Trophoblast cell (in vitro differentiated cells and primary cell): ENCODE results near the gene EXO1.

Experiments used
- DNase-seq, 2 donors: peaks; one replicate each; pipeline ENCODE4 v3.0.0-alpha.2; 2016
- H2AFZ ChIP-seq: 2 replicates; pipeline ENCODE4 v1.6.1; 2013; ENCODE audit warnings: low read length, moderate library complexity, mild to moderate bottlenecking; ENCODE audit not compliant: insufficient read depth, poor library complexity
- H2AK5ac ChIP-seq: 2 replicates; pipeline ENCODE4 v1.6.1; 2013; ENCODE audit warnings: mild to moderate bottlenecking, low read length
- H2BK120ac ChIP-seq: 2 replicates; pipeline ENCODE4 v1.6.1; 2013; ENCODE audit warnings: low read length, mild to moderate bottlenecking, moderate library complexity; ENCODE audit not compliant: insufficient read depth, poor library complexity
- H2BK12ac ChIP-seq: 2 replicates; pipeline ENCODE4 v1.6.1; 2013; ENCODE audit warnings: mild to moderate bottlenecking, low read length, moderate library complexity
- H2BK5ac ChIP-seq: 2 replicates; pipeline ENCODE4 v1.6.1; 2013; ENCODE audit warnings: low read length, low read depth, moderate library complexity, mild to moderate bottlenecking; ENCODE audit not compliant: poor library complexity
- H3K14ac ChIP-seq: 2 replicates; pipeline ENCODE4 v1.6.1; 2013; ENCODE audit warnings: mild to moderate bottlenecking, low read length
- H3K18ac ChIP-seq: 2 replicates; pipeline ENCODE4 v1.6.1; 2013; ENCODE audit warnings: mild to moderate bottlenecking, low read length
- H3K23ac ChIP-seq: 2 replicates; pipeline ENCODE4 v1.6.1; 2013; ENCODE audit warnings: low read length
- H3K27ac ChIP-seq: 2 replicates; pipeline ENCODE4 v1.5.1; 2013; ENCODE audit warnings: low read depth, mild to moderate bottlenecking, inconsistent platforms, low read length, moderate library complexity
- H3K27me3 ChIP-seq: 2 replicates; pipeline ENCODE4 v1.6.1; 2013; ENCODE audit warnings: inconsistent platforms, mild to moderate bottlenecking, low read length, moderate library complexity; ENCODE audit not compliant: insufficient read depth
- H3K36me3 ChIP-seq, 2 experiments: 1 replicate in 1 of 2; 2 replicates in 1 of 2; pipeline ENCODE4 v1.6.1; 2013; ENCODE audit warnings: low read length in 2 of 2, mild to moderate bottlenecking in 2 of 2, moderate library complexity in 1 of 2; ENCODE audit not compliant: insufficient read depth in 2 of 2, control insufficient read depth in 1 of 2
- H3K4ac ChIP-seq: 2 replicates; pipeline ENCODE4 v1.6.1; 2013; ENCODE audit warnings: low read depth, mild to moderate bottlenecking, low read length, moderate library complexity
- H3K4me1 ChIP-seq, 2 experiments: 1 replicate in 1 of 2; 2 replicates in 1 of 2; pipeline ENCODE4 v1.6.1; 2013; ENCODE audit warnings: low read length in 2 of 2, mild to moderate bottlenecking in 2 of 2, moderate library complexity in 1 of 2; ENCODE audit not compliant: insufficient read depth in 2 of 2, control insufficient read depth in 1 of 2
- H3K4me2 ChIP-seq: 2 replicates; pipeline ENCODE4 v1.6.1; 2013; ENCODE audit warnings: inconsistent platforms, mild to moderate bottlenecking, low read length, moderate library complexity
- H3K4me3 ChIP-seq: 2 replicates; pipeline ENCODE4 v1.5.1; 2013; ENCODE audit warnings: mild to moderate bottlenecking, low read depth, low read length, inconsistent platforms
- H3K79me1 ChIP-seq: one replicate; pipeline ENCODE4 v1.6.1; 2013; ENCODE audit warnings: low read length
- H3K79me2 ChIP-seq: 2 replicates; pipeline ENCODE4 v1.6.1; 2013; ENCODE audit warnings: low read length, mild to moderate bottlenecking; ENCODE audit not compliant: control insufficient read depth, insufficient read depth, poor library complexity
- H3K9ac ChIP-seq: 2 replicates; pipeline ENCODE4 v1.6.1; 2013; ENCODE audit warnings: mild to moderate bottlenecking, low read length
- H3K9me3 ChIP-seq: 2 replicates; pipeline ENCODE4 v1.6.1; 2013; ENCODE audit warnings: low read depth, mild to moderate bottlenecking, control low read depth, inconsistent platforms, low read length; ENCODE audit not compliant: insufficient read depth
- H4K12ac ChIP-seq: 2 replicates; pipeline ENCODE4 v1.6.1; 2013; ENCODE audit warnings: low read depth, mild to moderate bottlenecking, low read length, moderate library complexity
- H4K8ac ChIP-seq: 2 replicates; pipeline ENCODE4 v1.6.1; 2013; ENCODE audit warnings: low read depth, mild to moderate bottlenecking, low read length, moderate library complexity
- H4K91ac ChIP-seq: one replicate; pipeline ENCODE4 v1.6.1; 2013; ENCODE audit warnings: low read depth, mild to moderate bottlenecking, low read length, moderate library complexity
- WGBS: extraction: QIAGEN DNeasy Blood & Tissue Kit; methylation state at CpG from one replicate; pipeline ENCODE4 v1.1.7; 2013; ENCODE audit warnings: missing lambda C conversion rate; ENCODE audit not compliant: insufficient read length, insufficient coverage; ENCODE audit errors: extremely low coverage; 5-methylcytosine and 5-hydroxymethylcytosine counted together

Gene EXO1

DNA sequence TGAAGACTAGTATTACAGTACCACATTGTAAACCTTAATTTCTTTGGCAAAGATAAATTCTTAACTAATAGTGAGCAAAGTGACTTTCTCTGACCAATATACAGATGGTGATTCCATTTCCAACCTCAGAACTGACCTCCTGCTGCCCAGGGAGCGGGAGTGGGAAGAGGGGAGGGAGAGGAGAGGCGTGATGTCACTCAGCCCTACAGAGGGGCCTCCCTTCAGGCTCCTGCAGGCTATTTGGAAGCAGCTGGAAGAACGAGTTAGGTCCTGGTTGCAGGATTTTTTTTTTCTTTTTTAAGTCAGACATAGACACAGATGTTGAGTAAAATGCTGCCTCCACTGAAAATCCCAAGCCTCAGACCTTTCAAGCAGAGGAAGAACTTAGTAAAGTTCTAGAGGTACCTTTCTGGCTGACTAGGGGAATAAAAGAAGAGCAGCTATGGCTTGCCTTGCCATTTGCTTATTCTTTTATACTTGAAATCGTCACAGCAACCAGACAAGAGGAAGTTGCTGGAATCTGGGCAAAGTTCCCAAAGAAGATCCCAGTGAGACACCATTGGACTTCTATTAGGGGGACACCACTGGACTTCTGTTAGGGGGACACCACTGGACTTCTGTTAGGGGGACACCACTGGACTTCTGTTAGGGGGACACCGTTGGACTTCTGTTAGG, 54.5 kb downstream of the EXO1 start:
- no peaks in the 10 kb centered on the region for H3K79me1 ChIP-seq
- no peak overlapping the region for H2AFZ ChIP-seq
- H3K4me3 ChIP-seq: no peak overlapping the region
- no peak overlapping the region for H2BK5ac ChIP-seq
- H3K4ac ChIP-seq: no peak overlapping the region
- no peak overlapping the region for H3K14ac ChIP-seq
- H3K9me3 ChIP-seq: no peaks in the 10 kb centered on the region
- no peak overlapping the region for H3K27ac ChIP-seq
- no peak overlapping the region for H2BK120ac ChIP-seq
- no peak overlapping the region for H3K4me2 ChIP-seq
- no peak overlapping the region for H4K8ac ChIP-seq
- H3K36me3 ChIP-seq: no peaks in the 10 kb centered on the region
- H4K91ac ChIP-seq: no peak overlapping the region
- H3K9ac ChIP-seq: no peak overlapping the region
- H3K18ac ChIP-seq: no peak overlapping the region
- peak; percentile 41 to 58 for DNase-seq
- no peak overlapping the region for H2BK12ac ChIP-seq
- no peak overlapping the region for H4K12ac ChIP-seq
- H3K4me1 ChIP-seq: peaks cover 0 to 4% of the 10 kb centered on the region in 2 experiments
- no peaks in the 10 kb centered on the region for H3K27me3 ChIP-seq
- H3K23ac ChIP-seq: no peak overlapping the region
- H3K79me2 ChIP-seq: no peaks in the 10 kb centered on the region
- no CpG with 5 or more reads among the region's 5 CpGs for WGBS
- no peak overlapping the region for H2AK5ac ChIP-seq

DNA sequence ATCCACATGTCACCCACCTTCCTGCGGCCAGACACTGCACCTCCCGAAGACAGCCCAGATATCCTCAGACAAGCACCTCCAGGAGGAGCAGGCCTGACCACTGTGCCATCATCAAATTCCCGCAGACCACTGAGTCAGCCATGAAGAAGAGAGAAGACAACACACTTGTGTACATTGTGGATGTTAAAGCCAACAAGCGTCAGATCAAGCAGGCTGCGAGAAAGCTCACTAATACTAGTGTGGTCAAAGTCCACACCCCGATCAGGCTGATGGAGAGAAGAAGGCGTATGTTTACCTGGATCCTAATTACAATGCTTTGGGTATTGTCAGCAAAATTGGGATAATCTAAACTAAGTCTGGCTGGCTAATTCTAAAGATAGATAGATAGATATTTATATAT, 68.2 kb downstream of the EXO1 start:
- no peak overlapping the region for H3K23ac ChIP-seq
- H2BK5ac ChIP-seq: no peak overlapping the region
- no peak for DNase-seq
- no peaks in the 10 kb centered on the region for H3K27me3 ChIP-seq
- no peaks in the 10 kb centered on the region for H3K79me2 ChIP-seq
- H2AFZ ChIP-seq: no peak overlapping the region
- no peaks in the 10 kb centered on the region for H3K4me1 ChIP-seq
- no peak overlapping the region for H3K4me2 ChIP-seq
- no peak overlapping the region for H2BK120ac ChIP-seq
- H2BK12ac ChIP-seq: no peak overlapping the region
- H3K36me3 ChIP-seq: no peaks in the 10 kb centered on the region
- no CpG with 5 or more reads among the region's 7 CpGs for WGBS
- no peak overlapping the region for H4K12ac ChIP-seq
- no peak overlapping the region for H3K9ac ChIP-seq
- no peaks in the 10 kb centered on the region for H3K79me1 ChIP-seq
- H3K4ac ChIP-seq: no peak overlapping the region
- H2AK5ac ChIP-seq: no peak overlapping the region
- no peak overlapping the region for H4K91ac ChIP-seq
- no peak overlapping the region for H3K4me3 ChIP-seq
- no peak overlapping the region for H3K14ac ChIP-seq
- no peaks in the 10 kb centered on the region for H3K9me3 ChIP-seq
- H3K27ac ChIP-seq: no peak overlapping the region
- no peak overlapping the region for H3K18ac ChIP-seq
- H4K8ac ChIP-seq: no peak overlapping the region

DNA sequence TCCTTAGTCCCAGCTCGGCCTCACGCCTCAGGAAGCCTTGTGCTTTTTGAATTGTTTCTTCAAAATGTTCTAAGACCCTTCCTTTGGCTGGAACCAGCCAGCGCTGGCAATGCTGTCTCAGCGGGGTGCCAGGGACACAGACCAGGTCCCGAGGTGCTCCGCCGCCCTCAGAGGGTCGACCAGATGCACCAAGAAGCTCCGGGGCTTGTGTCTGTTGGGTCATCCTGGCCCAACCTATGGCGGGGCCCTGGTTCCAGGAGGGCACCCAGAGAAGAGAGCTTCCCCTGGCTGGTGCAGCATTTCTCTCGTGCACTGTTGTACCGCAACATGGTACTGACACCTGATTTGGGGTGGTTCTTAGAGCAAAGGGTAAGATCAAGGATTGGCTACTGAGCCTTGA, 69.5 kb downstream of the EXO1 start:
- no peak for DNase-seq
- no peak overlapping the region for H3K18ac ChIP-seq
- H2BK5ac ChIP-seq: no peak overlapping the region
- H3K14ac ChIP-seq: no peak overlapping the region
- WGBS: no CpG with 5 or more reads among the region's 12 CpGs
- H3K27me3 ChIP-seq: no peaks in the 10 kb centered on the region
- H3K79me2 ChIP-seq: no peaks in the 10 kb centered on the region
- H3K4me2 ChIP-seq: no peak overlapping the region
- H2BK12ac ChIP-seq: no peak overlapping the region
- no peak overlapping the region for H3K4ac ChIP-seq
- no peak overlapping the region for H2AK5ac ChIP-seq
- H3K9ac ChIP-seq: no peak overlapping the region
- no peak overlapping the region for H4K12ac ChIP-seq
- H4K91ac ChIP-seq: no peak overlapping the region
- H4K8ac ChIP-seq: no peak overlapping the region
- no peak overlapping the region for H3K27ac ChIP-seq
- H2BK120ac ChIP-seq: no peak overlapping the region
- H3K23ac ChIP-seq: no peak overlapping the region
- no peak overlapping the region for H3K4me3 ChIP-seq
- no peak overlapping the region for H2AFZ ChIP-seq
- no peaks in the 10 kb centered on the region for H3K4me1 ChIP-seq
- H3K36me3 ChIP-seq: no peaks in the 10 kb centered on the region
- H3K79me1 ChIP-seq: no peaks in the 10 kb centered on the region
- no peaks in the 10 kb centered on the region for H3K9me3 ChIP-seq

DNA sequence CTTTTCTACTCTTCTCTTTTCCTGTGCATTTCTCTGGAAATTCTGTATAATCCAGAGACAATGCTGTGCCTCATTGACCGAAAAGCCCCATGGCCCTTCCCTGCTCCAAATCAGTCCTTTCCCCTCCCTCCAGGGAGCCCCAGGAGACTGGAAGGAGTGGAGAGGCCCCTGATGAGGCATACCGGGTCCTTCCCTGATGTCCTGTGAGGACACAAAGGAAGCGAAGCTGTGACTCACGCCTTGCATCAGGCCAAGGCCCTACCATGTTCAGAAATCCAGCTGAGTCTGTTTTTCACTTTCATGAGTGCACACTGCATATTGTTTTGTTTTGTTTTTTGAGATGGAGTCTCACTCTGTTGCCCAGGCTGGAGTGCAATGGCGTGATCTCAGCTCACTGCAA, 70.9 kb downstream of the EXO1 start:
- no peak overlapping the region for H2AK5ac ChIP-seq
- no CpG with 5 or more reads among the region's 5 CpGs for WGBS

More for the DNA sequence above, 70.9 kb downstream of the EXO1 start:
- Histone ChIP-seq H2BK5ac (no peak overlapping the region), H3K9ac (no peak overlapping the region), H3K4me3 (no peak overlapping the region), H3K14ac (no peak overlapping the region), H3K27ac (no peak overlapping the region), H2BK120ac (no peak overlapping the region), H3K4me1 (no peaks in the 10 kb centered on the region), H3K4ac (no peak overlapping the region), H3K79me2 (no peaks in the 10 kb centered on the region), H4K8ac (no peak overlapping the region), H2AFZ (no peak overlapping the region), H3K9me3 (no peaks in the 10 kb centered on the region), H3K4me2 (no peak overlapping the region), H2BK12ac (no peak overlapping the region), H3K79me1 (no peaks in the 10 kb centered on the region), H3K27me3 (no peaks in the 10 kb centered on the region), H4K91ac (no peak overlapping the region), H3K23ac (no peak overlapping the region), H3K18ac (no peak overlapping the region), H4K12ac (no peak overlapping the region), H3K36me3 (no peaks in the 10 kb centered on the region)
- peak; percentile 4 to 12 for DNase-seq
